IMR-90 (cell line): ENCODE data around the gene KRT38. TPM values are rescaled to one million over a fixed set of nuclear protein-coding genes. Genes with fewer than 3 reads are reported as not detected.

Experiments used
- ATAC-seq: fragments of 200-7000 bp; cut with Tn5 transposase; 2 replicates; pipeline ENCODE4 v1.9.1; 2020; ENCODE audit warnings: low read depth, mild to moderate bottlenecking, moderate library complexity
- Bru-seq: library from RNA; stranded (reverse); fragments of 400-500 nt; gene quantifications from one replicate; lab custom pipeline; 2021; lab: Mats Ljungman, UMichigan
- BruChase-seq, 2 experiments: library from RNA; stranded (reverse); fragments of 400-500 nt; gene quantifications; one replicate each; lab custom pipeline; 2021; lab: Mats Ljungman, UMichigan
- BruUV-seq: library from RNA; stranded (reverse); fragments of 400-500 nt; replicated peaks from 2 replicates; lab custom pipeline; 2021; lab: Mats Ljungman, UMichigan
- CTCF ChIA-PET: fragments of 300-600 bp; formaldehyde crosslinking; extraction: SDS; loops from one replicate; lab custom pipeline; 2021; ENCODE audit warnings: antibody characterized with exemption; lab: Yijun Ruan, JAX
- POLR2A ChIA-PET: fragments of 300-600 bp; sonication (Branson Sonifier 250); formaldehyde crosslinking; loops from one replicate; lab custom pipeline; 2022; ENCODE audit warnings: antibody characterized with exemption; ENCODE audit not compliant: unreplicated experiment; lab: Charles Lee
- DNase-seq: peaks from one replicate; pipeline ENCODE4 v3.0.0; 2013
- H2AFZ ChIP-seq: replicated peaks from 2 replicates; pipeline ENCODE3; 2013; ENCODE audit warnings: low read length, mild to moderate bottlenecking; ENCODE audit not compliant: poor library complexity
- H2AK5ac ChIP-seq: 2 replicates; pipeline ENCODE4 v1.6.1; 2013; ENCODE audit warnings: low read depth, low read length, inconsistent platforms
- H2AK9ac ChIP-seq: replicated peaks from 2 replicates; pipeline ENCODE3; 2013; ENCODE audit warnings: mild to moderate bottlenecking, low read depth, low read length, moderate library complexity; ENCODE audit not compliant: poor library complexity
- H2BK120ac ChIP-seq: 2 replicates; pipeline ENCODE4 v1.6.1; 2013; ENCODE audit warnings: low read depth, low read length, inconsistent platforms
- H2BK15ac ChIP-seq: 3 replicates; pipeline ENCODE4 v1.6.1; 2013; ENCODE audit warnings: low read depth, low read length, inconsistent platforms
- H2BK20ac ChIP-seq: 2 replicates; pipeline ENCODE4 v1.6.1; 2013; ENCODE audit warnings: low read depth, mild to moderate bottlenecking, inconsistent platforms, low read length, moderate library complexity
- H2BK5ac ChIP-seq: 2 replicates; pipeline ENCODE4 v1.6.1; 2013; ENCODE audit warnings: mild to moderate bottlenecking, low read depth, low read length, inconsistent platforms; ENCODE audit not compliant: poor library complexity, severe bottlenecking
- H3K14ac ChIP-seq: replicated peaks from 2 replicates; pipeline ENCODE4 v1.6.1; 2013; ENCODE audit warnings: low read depth, low read length, inconsistent platforms
- H3K18ac ChIP-seq: 2 replicates; pipeline ENCODE4 v1.6.1; 2013; ENCODE audit warnings: low read depth, low read length, control low read depth
- H3K23ac ChIP-seq: 2 replicates; pipeline ENCODE4 v1.6.1; 2013; ENCODE audit warnings: low read depth, low read length, inconsistent platforms
- H3K27ac ChIP-seq: 2 replicates; pipeline ENCODE4 v1.5.1; 2013; ENCODE audit warnings: mild to moderate bottlenecking, control low read depth, low read length; ENCODE audit not compliant: insufficient read depth
- H3K27me3 ChIP-seq: 2 replicates; pipeline ENCODE4 v1.6.1; 2013; ENCODE audit warnings: low read length; ENCODE audit not compliant: control insufficient read depth, insufficient read depth
- H3K36me3 ChIP-seq: 2 replicates; pipeline ENCODE4 v1.6.1; 2013; ENCODE audit warnings: low read length, mixed read lengths; ENCODE audit not compliant: control insufficient read depth, insufficient read depth
- H3K4ac ChIP-seq: 2 replicates; pipeline ENCODE4 v1.6.1; 2013; ENCODE audit warnings: low read depth, low read length, inconsistent platforms
- H3K4me1 ChIP-seq: 2 replicates; pipeline ENCODE4 v1.6.1; 2013; ENCODE audit warnings: low read length, mixed read lengths; ENCODE audit not compliant: control insufficient read depth, insufficient read depth
- H3K4me2 ChIP-seq: 2 replicates; pipeline ENCODE4 v1.6.1; 2013; ENCODE audit warnings: low read depth, mild to moderate bottlenecking, control low read depth, low read length, moderate library complexity
- H3K4me3 ChIP-seq: 2 replicates; pipeline ENCODE4 v1.5.1; 2013; ENCODE audit warnings: low read depth, mild to moderate bottlenecking, control low read depth, low read length, moderate library complexity; ENCODE audit not compliant: insufficient read depth
- H3K56ac ChIP-seq: 2 replicates; pipeline ENCODE4 v1.6.1; 2013; ENCODE audit warnings: low read length, inconsistent platforms; ENCODE audit not compliant: insufficient read depth; ENCODE audit errors: extremely low read depth
- H3K79me1 ChIP-seq, 2 experiments: 2 replicates each; pipeline ENCODE4 v1.6.1; 2013; ENCODE audit warnings: low read length in 2 of 2, inconsistent platforms in 1 of 2, low read depth in 1 of 2
- H3K9ac ChIP-seq: 2 replicates; pipeline ENCODE4 v1.6.1; 2013; ENCODE audit warnings: low read depth, low read length, control low read depth
- H3K9me1 ChIP-seq: 2 replicates; pipeline ENCODE4 v1.6.1; 2013; ENCODE audit warnings: low read length, inconsistent platforms; ENCODE audit not compliant: insufficient read depth
- H3K9me3 ChIP-seq: 2 replicates; pipeline ENCODE4 v1.6.1; 2013; ENCODE audit warnings: low read length; ENCODE audit not compliant: control insufficient read depth, insufficient read depth
- H4K20me1 ChIP-seq: 2 replicates; pipeline ENCODE4 v1.6.1; 2013; ENCODE audit warnings: low read length, inconsistent platforms; ENCODE audit not compliant: insufficient read depth
- H4K5ac ChIP-seq: 2 replicates; pipeline ENCODE4 v1.6.1; 2013; ENCODE audit warnings: mild to moderate bottlenecking, low read depth, low read length, control low read depth
- H4K8ac ChIP-seq, 2 experiments: 2 replicates each; pipeline ENCODE4 v1.6.1; 2013; ENCODE audit warnings: low read depth in 2 of 2, low read length in 2 of 2, control low read depth in 1 of 2, inconsistent platforms in 1 of 2
- H4K91ac ChIP-seq: 2 replicates; pipeline ENCODE4 v1.6.1; 2013; ENCODE audit warnings: low read depth, low read length, inconsistent platforms; ENCODE audit not compliant: insufficient read depth
- BHLHE40 ChIP-seq: fragments of 150-350 bp; IDR thresholded peaks from 2 replicates; pipeline ENCODE4 v1.6.1; 2016; ENCODE audit warnings: mild to moderate bottlenecking, low read depth, low read length
- CEBPB ChIP-seq: IDR thresholded peaks from 2 replicates; pipeline ENCODE4 v1.6.1; 2012; ENCODE audit warnings: low read depth, low read length, improper control_type of control experiment
- MAZ ChIP-seq: IDR thresholded peaks from 2 replicates; pipeline ENCODE4 v1.6.1; 2012; ENCODE audit warnings: low read depth, mild to moderate bottlenecking, low read length, improper control_type of control experiment, moderate library complexity, borderline replicate concordance
- NFE2L2 ChIP-seq: fragments of 150-350 bp; IDR thresholded peaks from 2 replicates; pipeline ENCODE4 v1.6.1; 2016; ENCODE audit warnings: low read depth, mild to moderate bottlenecking, low read length
- RAD21 ChIP-seq: IDR thresholded peaks from 2 replicates; pipeline ENCODE4 v1.6.1; 2012; ENCODE audit warnings: low read length, improper control_type of control experiment
- RCOR1 ChIP-seq: IDR thresholded peaks from 2 replicates; pipeline ENCODE4 v1.6.1; 2012; ENCODE audit warnings: mild to moderate bottlenecking, low read length, improper control_type of control experiment; ENCODE audit not compliant: insufficient replicate concordance
- WGBS, 2 experiments: methylation state at CpG; one replicate each; pipeline versions ENCODE4 v1.1.5 to v1.1.7; 2013; ENCODE audit warnings: missing lambda C conversion rate in 2 of 2; ENCODE audit not compliant: insufficient read length in 1 of 2; ENCODE audit errors: extremely low coverage in 2 of 2; 5-methylcytosine and 5-hydroxymethylcytosine counted together
- dilution Hi-C: fragments of 300-500 bp; cut with HindIII; formaldehyde crosslinking; loops from one replicate; pipeline ENCODE4 v1.14.3; 2018; ENCODE audit warnings: low sequenced_read_pairs; ENCODE audit not compliant: unreplicated experiment
- in situ Hi-C: fragments of 300-500 bp; cut with MboI; formaldehyde crosslinking; loops from 3 replicates; pipeline ENCODE4 v1.14.3; 2019; ENCODE audit warnings: low sequenced_read_pairs, inconsistent platforms, mixed read lengths
- intact Hi-C: fragments of 100-400 bp; cut with micrococcal nuclease; formaldehyde crosslinking; loops from 2 replicates; pipeline ENCODE4 v1.10.0; 2022
- long read RNA-seq: library from polyadenylated mRNA; unstranded; transcript quantifications from one replicate; pipeline ENCODE4 v2.0.0, GENCODE V29; 2021; ENCODE audit not compliant: unreplicated experiment
- polyA plus RNA-seq, 3 experiments: library from polyadenylated mRNA; depleted of rRNA; stranded (reverse); fragments of >200 nt; gene quantifications; 2 replicates each; pipeline ENCODE4 v1.2.3, GENCODE V29; 2012; ENCODE audit warnings: low replicate concordance in 1 of 3
- total RNA-seq: library from RNA; depleted of rRNA; stranded (reverse); fragments of >200 nt; gene quantifications from 2 replicates; pipeline ENCODE4 v1.2.3, GENCODE V29; 2012; rRNA removed

The KRT38 gene
- not detected in 2 replicates for total RNA-seq
- 0.04 and 0.09 TPM in 2 replicates for polyA plus RNA-seq (2012; rRNA removed)
- 0.04 and 0.09 TPM in 2 replicates for polyA plus RNA-seq (2012; cell fraction: cytosol; rRNA removed)
- 0.02 and 0.03 TPM in 2 replicates for polyA plus RNA-seq (2012; cell fraction: nucleus; rRNA removed; ENCODE audit: low replicate concordance)
- Bru-seq, nascent RNA: not detected
- not detected for BruChase-seq, experiment 1, labeled RNA remaining after a 6-hour chase
- BruChase-seq, experiment 2, labeled RNA remaining after a 2-hour chase: not detected
- long read RNA-seq: 0 reads

DNA sequence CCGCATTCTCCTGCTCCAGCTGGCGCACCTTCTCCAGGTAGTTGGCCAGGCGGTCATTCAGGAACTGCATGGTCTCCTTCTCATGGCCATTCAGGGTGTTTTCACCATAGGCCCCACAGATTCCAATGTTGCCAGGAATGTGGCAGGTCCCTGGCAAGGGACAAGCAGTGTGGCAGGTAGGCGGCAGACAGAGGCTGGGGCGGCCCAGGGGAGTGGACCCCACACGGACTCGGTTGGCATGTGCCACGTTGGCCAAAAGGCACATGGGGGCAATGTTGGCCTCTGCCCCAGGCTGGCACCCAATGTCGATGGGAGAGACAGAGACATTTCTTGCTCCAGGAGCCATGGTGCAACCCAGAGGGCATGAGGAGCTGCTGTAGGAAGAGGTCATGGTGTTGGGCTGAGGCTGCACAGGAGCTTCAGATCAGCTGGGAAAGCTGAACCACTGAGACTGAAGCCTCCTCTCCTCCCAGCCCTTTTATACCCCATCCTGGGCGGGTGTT is at the start of gene KRT38:
Gene KRT38 (minus strand): TSS at position 453 of the 503 bp plus-strand sequence. CDS start 62 bp downstream, at position 391.
- CTCF ChIA-PET: no interaction called here

More for the DNA sequence above, at the start of gene KRT38:
- Histone ChIP-seq H3K27ac (no peak within 1 kb of the TSS), H2BK15ac (peak within 1 kb of the TSS; percentile 26; the same call in 1 of the 3 replicates), H3K56ac (no peak within 1 kb of the TSS), H3K9me1 (peaks cover 5% of the 10 kb centered on the region), H4K5ac (no peak within 1 kb of the TSS), H3K14ac (no peak within 1 kb of the TSS), H3K4me2 (no peak within 1 kb of the TSS), H2AFZ (no peak within 1 kb of the TSS), H4K8ac (no peak within 1 kb of the TSS), H3K4me1 (peaks cover 7% of the 10 kb centered on the region; the same call in 1 of the 2 replicates), H3K23ac (no peak within 1 kb of the TSS), H3K9ac (no peak within 1 kb of the TSS), H3K36me3 (no peaks in the 10 kb centered on the region), H2AK5ac (peak within 1 kb of the TSS; percentile 3; the same call in 1 of the 2 replicates), H2AK9ac (no peak within 1 kb of the TSS), H3K27me3 (no peaks in the 10 kb centered on the region), H2BK5ac (no peak within 1 kb of the TSS), H4K91ac (no peak within 1 kb of the TSS; the same call in 1 of the 2 replicates), H3K18ac (0 out of 2 replicates have a peak within 1 kb of the TSS, but pooled peaks have one; percentile 13), H3K9me3 (no peaks in the 10 kb centered on the region), H3K4me3 (no peak within 1 kb of the TSS), H3K79me1 (no peaks in the 10 kb centered on the region), H2BK120ac (no peak within 1 kb of the TSS; the same call in 1 of the 2 replicates), H2BK20ac (no peak within 1 kb of the TSS), H3K4ac (no peak within 1 kb of the TSS), H4K20me1 (no peaks in the 10 kb centered on the region)
- no peak for ATAC-seq
- intact Hi-C loops: no loop called here
- BruUV-seq: no TSS peak
- TF ChIP-seq CEBPB (no peak), RCOR1 (no peak), NFE2L2 (no peak), RAD21 (no peak), MAZ (no peak), BHLHE40 (no peak)
- in situ Hi-C loops: no loop called here
- POLR2A ChIA-PET: no interaction called here
- DNase-seq: no peak
- dilution Hi-C loops: no loop called here
- WGBS, 2 experiments: 83% methylated on average over 7 of the region's 10 CpGs; no CpG with 5 or more reads in 1 of the 2 experiments
